HG03097 (cell line): ENCODE results near the gene PLIN5.

Experiments used
- ATAC-seq: cut with Tn5 transposase; IDR thresholded peaks from one replicate; pipeline ENCODE4 v1.9.1; 2021; ENCODE audit not compliant: unreplicated experiment, low FRiP score

Gene PLIN5

GRCh38 chr19:4493929-4494690, 40.9 kb downstream of the PLIN5 start:
- ATAC-seq = no peak

GRCh38 chr19:4493104-4493928, 41.7 kb downstream of the PLIN5 start:
- no peak for ATAC-seq

- ATAC-seq = no peak
These were observed 42.5 kb downstream of the PLIN5 start for GRCh38 chr19:4492337-4493103.

GRCh38 chr19:4491446-4491845, 43.6 kb downstream of the PLIN5 start:
- ATAC-seq = no peak

- ATAC-seq = no peak
These were observed 46.5 kb downstream of the PLIN5 start for GRCh38 chr19:4488496-4488895.

- ATAC-seq = no peak
These were observed 47.5 kb downstream of the PLIN5 start for GRCh38 chr19:4487572-4487971.

- no peak for ATAC-seq
These were observed 51.6 kb downstream of the PLIN5 start for GRCh38 chr19:4483385-4483784.

- ATAC-seq = no peak
These were observed 52.2 kb downstream of the PLIN5 start for GRCh38 chr19:4482721-4483364.

- ATAC-seq = no peak
These were observed 57.8 kb downstream of the PLIN5 start for GRCh38 chr19:4477034-4477801.

- ATAC-seq = no peak
These were observed 60.5 kb downstream of the PLIN5 start for GRCh38 chr19:4474514-4475022.

GRCh38 chr19:4473763-4474513, 61.1 kb downstream of the PLIN5 start:
- no peak for ATAC-seq

GRCh38 chr19:4473011-4473762, 61.8 kb downstream of the PLIN5 start:
- ATAC-seq = no peak
